ENCODE measurements around the gene MRPL32. TPM values are rescaled to one million over a fixed set of nuclear protein-coding genes. Genes with fewer than 3 reads are reported as not detected.

The MRPL32 gene
- total RNA-seq, 2 experiments from 2014 or later = 59.7 to 61.8 TPM

GRCh38 chr7:42952328-42952727 lies 20.2 kb downstream of the MRPL32 start:
- H3K36me3 ChIP-seq (ENCODE audit: insufficient read depth, low read length) = no peaks in the 10 kb centered on the region
- no peak overlapping the region for H3K4me2 ChIP-seq (ENCODE audit: low read length)
- no peak overlapping the region for H3K27ac ChIP-seq (ENCODE audit: low read depth, low read length, poor library complexity, severe bottlenecking)
- no TSS peak for BruUV-seq (replicated peaks)
- no peaks in the 10 kb centered on the region for H3K4me1 ChIP-seq (ENCODE audit: insufficient read depth, low read length, poor library complexity, severe bottlenecking)
- no peak overlapping the region for H3K4me3 ChIP-seq (ENCODE audit: low read depth, low read length, poor library complexity, severe bottlenecking)
- no peak overlapping the region for H2AFZ ChIP-seq (ENCODE audit: low read length)
- POLR2A ChIA-PET = no interaction called here
- no peaks in the 10 kb centered on the region for H4K20me1 ChIP-seq (ENCODE audit: insufficient read depth, low read length)
- no peaks in the 10 kb centered on the region for H3K9me2 ChIP-seq (ENCODE audit: insufficient read depth, low read length)
- H3K9me3 ChIP-seq (ENCODE audit: low read length) = peaks cover 20% of the 10 kb centered on the region
- no peaks in the 10 kb centered on the region for H3K79me2 ChIP-seq (ENCODE audit: insufficient read depth, low read depth, low read length)
- TF ChIP-seq CTCF (conservative IDR thresholded peaks at IDR 0.05; ENCODE audit: low read length) = no peak
- no peak for TF ChIP-seq EZH2phosphoT487 (IDR thresholded peaks at IDR 0.05; ENCODE audit: borderline replicate concordance, low read depth, low read length)
- CTCF ChIA-PET (ENCODE audit: unreplicated experiment) = no interaction called here
- DNase-seq (ENCODE audit: low spot score) = no peak
- intact Hi-C loops (cut with micrococcal nuclease; ENCODE audit: unreplicated experiment) = no loop called here

- Histone ChIP-seq H3K27ac (ENCODE audit: low read depth, low read length, poor library complexity, severe bottlenecking) (no peak overlapping the region), H3K79me2 (ENCODE audit: insufficient read depth, low read depth, low read length) (no peaks in the 10 kb centered on the region), H3K4me1 (ENCODE audit: insufficient read depth, low read length, poor library complexity, severe bottlenecking) (no peaks in the 10 kb centered on the region), H3K4me2 (ENCODE audit: low read length) (no peak overlapping the region), H3K9me3 (ENCODE audit: low read length) (peaks cover 28% of the 10 kb centered on the region), H2AFZ (ENCODE audit: low read length) (no peak overlapping the region), H4K20me1 (ENCODE audit: insufficient read depth, low read length) (no peaks in the 10 kb centered on the region), H3K4me3 (ENCODE audit: low read depth, low read length, poor library complexity, severe bottlenecking) (no peak overlapping the region), H3K9me2 (ENCODE audit: insufficient read depth, low read length) (no peaks in the 10 kb centered on the region), H3K36me3 (ENCODE audit: insufficient read depth, low read length) (no peaks in the 10 kb centered on the region)
- POLR2A ChIA-PET = interaction anchor here (0.7 to 1.1 kb wide), 2 partner anchors 14 to 877 kb away, joined by 4 read pairs; no protein-coding TSS in a partner anchor
- DNase-seq (ENCODE audit: low spot score) = no peak
- no peak for TF ChIP-seq CTCF (conservative IDR thresholded peaks at IDR 0.05; ENCODE audit: low read length)
- TF ChIP-seq EZH2phosphoT487 (IDR thresholded peaks at IDR 0.05; ENCODE audit: borderline replicate concordance, low read depth, low read length) = no peak
- CTCF ChIA-PET (ENCODE audit: unreplicated experiment) = no interaction called here
- intact Hi-C loops (cut with micrococcal nuclease; ENCODE audit: unreplicated experiment) = no loop called here
- no TSS peak for BruUV-seq (replicated peaks)
Observed at GRCh38 chr7:42953994-42954393, 21.8 kb downstream of the MRPL32 start.

- no peaks in the 10 kb centered on the region for H3K79me2 ChIP-seq (ENCODE audit: insufficient read depth, low read depth, low read length)
- no peak overlapping the region for H3K4me2 ChIP-seq (ENCODE audit: low read length)
- no peak overlapping the region for H2AFZ ChIP-seq (ENCODE audit: low read length)
- H3K4me1 ChIP-seq (ENCODE audit: insufficient read depth, low read length, poor library complexity, severe bottlenecking) = no peaks in the 10 kb centered on the region
- no peak overlapping the region for H3K27ac ChIP-seq (ENCODE audit: low read depth, low read length, poor library complexity, severe bottlenecking)
- no peaks in the 10 kb centered on the region for H4K20me1 ChIP-seq (ENCODE audit: insufficient read depth, low read length)
- H3K4me3 ChIP-seq (ENCODE audit: low read depth, low read length, poor library complexity, severe bottlenecking) = no peak overlapping the region
- POLR2A ChIA-PET = no interaction called here
- no peaks in the 10 kb centered on the region; the same call in 1 of the 2 replicates for H3K36me3 ChIP-seq (ENCODE audit: insufficient read depth, low read length)
- CTCF ChIA-PET (ENCODE audit: unreplicated experiment) = no interaction called here
- DNase-seq (ENCODE audit: low spot score) = no peak
- TF ChIP-seq EZH2phosphoT487 (IDR thresholded peaks at IDR 0.05; ENCODE audit: borderline replicate concordance, low read depth, low read length) (no peak), CTCF (conservative IDR thresholded peaks at IDR 0.05; ENCODE audit: low read length) (no peak)
- peaks cover 28% of the 10 kb centered on the region for H3K9me3 ChIP-seq (ENCODE audit: low read length)
- intact Hi-C loops (cut with micrococcal nuclease; ENCODE audit: unreplicated experiment) = no loop called here
- no peaks in the 10 kb centered on the region for H3K9me2 ChIP-seq (ENCODE audit: insufficient read depth, low read length)
- no TSS peak for BruUV-seq (replicated peaks)
Observed at GRCh38 chr7:42956062-42956461, 23.9 kb downstream of the MRPL32 start.
